Measurements from ENCODE around the gene TBC1D14. TPM values are rescaled to one million over a fixed set of nuclear protein-coding genes. Genes with fewer than 3 reads are reported as not detected.

The TBC1D14 gene
- total RNA-seq, 2 experiments from 2014 or later = 23.6 to 24.6 TPM

- DNase-seq = no peak
- CTCF ChIA-PET = interaction anchor here (0.6 to 0.9 kb wide), 2 partner anchors 12 to 68 kb away, joined by 5 to 8 read pairs; no protein-coding TSS in a partner anchor
- Mint-ChIP-seq H3K9me3 (no peaks in the 10 kb centered on the region), H3K4me1 (ENCODE audit: low read depth) (peaks cover 45% of the 10 kb centered on the region), H3K27me3 (ENCODE audit: low read depth) (no peaks in the 10 kb centered on the region), H3K4me3 (no peak overlapping the region), H3K27ac (no peak overlapping the region), H3K36me3 (ENCODE audit: low read depth) (no peaks in the 10 kb centered on the region)
- intact Hi-C loops (cut with micrococcal nuclease) = no loop called here
Observed at GRCh38 chr4:6961496-6962210, 52.0 kb downstream of the TBC1D14 start.

DNA sequence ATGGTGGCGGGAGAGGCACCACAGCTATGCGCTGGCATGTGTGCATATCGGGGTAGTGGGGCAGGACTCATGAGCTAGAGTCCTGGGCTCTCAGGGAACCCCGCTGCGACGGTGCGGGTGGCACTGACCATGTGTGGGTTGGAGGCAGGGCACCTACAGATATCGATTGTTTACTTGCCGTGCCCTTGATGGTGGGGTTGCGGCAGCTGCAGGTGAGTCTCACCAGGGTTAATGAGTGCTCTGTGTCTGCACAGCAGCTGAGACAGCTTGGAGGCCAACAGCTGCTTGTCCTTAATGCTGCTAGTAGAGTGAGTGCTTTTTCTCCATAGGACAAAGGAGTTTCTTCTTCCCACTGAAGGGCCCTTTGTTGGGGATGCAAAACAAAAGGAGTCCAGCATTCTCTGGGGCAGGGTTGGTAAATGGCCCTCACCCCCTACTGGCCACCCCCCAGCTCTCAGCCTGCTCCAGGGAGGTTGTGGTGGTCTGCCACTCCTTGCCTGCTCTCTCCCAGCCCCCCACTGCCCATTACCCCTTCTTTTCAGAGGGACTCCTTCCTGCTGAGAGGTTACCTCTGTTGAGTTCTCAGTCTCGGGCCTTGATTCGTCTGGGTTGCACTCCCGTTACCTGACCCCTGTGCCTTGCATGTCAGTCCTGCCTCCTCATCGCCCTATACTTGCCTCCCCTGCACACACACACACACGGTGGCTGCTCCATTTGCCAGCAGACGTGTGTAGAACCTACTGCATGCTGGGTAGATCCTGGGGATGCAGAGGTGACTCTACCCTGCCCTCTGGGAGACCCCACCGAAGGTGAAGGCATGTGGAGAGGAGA lies 52.8 kb downstream of the TBC1D14 start:
- H3K9me3 Mint-ChIP-seq = no peaks in the 10 kb centered on the region
- H3K36me3 Mint-ChIP-seq (ENCODE audit: low read depth) = peaks cover 3% of the 10 kb centered on the region
- no peak overlapping the region for H3K27ac Mint-ChIP-seq
- no peak overlapping the region for H3K4me3 Mint-ChIP-seq
- no peak for DNase-seq
- CTCF ChIA-PET = interaction anchor here (0.6 to 1.1 kb wide), 3 partner anchors 11 to 69 kb away, joined by 3 to 8 read pairs (median 5); no protein-coding TSS in a partner anchor
- no peaks in the 10 kb centered on the region for H3K27me3 Mint-ChIP-seq (ENCODE audit: low read depth)
- intact Hi-C loops (cut with micrococcal nuclease) = no loop called here
- peaks cover 43% of the 10 kb centered on the region for H3K4me1 Mint-ChIP-seq (ENCODE audit: low read depth)

GRCh38 chr4:6963139-6963611 lies 53.5 kb downstream of the TBC1D14 start:
- Mint-ChIP-seq H3K9me3 (no peaks in the 10 kb centered on the region), H3K27ac (no peak overlapping the region), H3K4me3 (no peak overlapping the region), H3K4me1 (ENCODE audit: low read depth) (peaks cover 42% of the 10 kb centered on the region), H3K36me3 (ENCODE audit: low read depth) (peaks cover 3% of the 10 kb centered on the region), H3K27me3 (ENCODE audit: low read depth) (no peaks in the 10 kb centered on the region)
- no peak for DNase-seq
- intact Hi-C loops (cut with micrococcal nuclease) = no loop called here
- CTCF ChIA-PET = interaction anchor here (0.8 to 1.1 kb wide), 2 partner anchors 10 to 11 kb away, joined by 3 to 6 read pairs; no protein-coding TSS in a partner anchor

- H3K4me1 Mint-ChIP-seq (ENCODE audit: low read depth) = peaks cover 38% of the 10 kb centered on the region
- intact Hi-C loops (cut with micrococcal nuclease) = no loop called here
- H3K27ac Mint-ChIP-seq = no peak overlapping the region
- no peaks in the 10 kb centered on the region for H3K27me3 Mint-ChIP-seq (ENCODE audit: low read depth)
- no peak for DNase-seq
- no peaks in the 10 kb centered on the region for H3K9me3 Mint-ChIP-seq
- H3K4me3 Mint-ChIP-seq = no peak overlapping the region
- H3K36me3 Mint-ChIP-seq (ENCODE audit: low read depth) = peaks cover 6% of the 10 kb centered on the region
- CTCF ChIA-PET = interaction anchor here (1.4 kb wide), 1 partner anchor 9 kb away, joined by 8 read pairs; no protein-coding TSS in a partner anchor
Observed at GRCh38 chr4:6964858-6965257, 55.2 kb downstream of the TBC1D14 start.

DNA sequence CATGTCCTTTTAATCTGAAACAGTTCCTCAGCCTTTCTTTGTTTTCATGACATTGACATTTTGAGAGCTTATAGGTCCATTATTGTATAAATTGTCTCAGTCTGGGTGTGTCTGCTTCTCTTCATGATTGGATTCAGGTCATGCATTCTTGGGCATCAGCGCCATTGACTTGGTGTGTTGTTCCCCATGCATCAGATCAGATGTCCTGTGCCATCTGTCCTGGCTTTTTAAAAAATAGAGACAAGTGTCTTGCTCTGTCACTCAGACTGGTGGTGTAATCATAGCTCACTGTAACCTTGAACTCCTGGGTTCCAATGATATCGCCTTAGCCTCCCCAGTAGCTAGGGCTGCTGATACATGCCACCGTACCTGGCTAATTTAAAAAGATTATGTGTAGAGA lies 55.7 kb downstream of the TBC1D14 start:
- Mint-ChIP-seq H3K36me3 (ENCODE audit: low read depth) (peaks cover 6% of the 10 kb centered on the region), H3K9me3 (no peaks in the 10 kb centered on the region), H3K27ac (no peak overlapping the region), H3K27me3 (ENCODE audit: low read depth) (no peaks in the 10 kb centered on the region), H3K4me1 (ENCODE audit: low read depth) (peaks cover 38% of the 10 kb centered on the region), H3K4me3 (no peak overlapping the region)
- no peak for DNase-seq
- intact Hi-C loops (cut with micrococcal nuclease) = no loop called here
- CTCF ChIA-PET = interaction anchor here (0.6 to 1.4 kb wide), 3 partner anchors 9 to 92 kb away, joined by 3 to 8 read pairs (median 4); no protein-coding TSS in a partner anchor

- CTCF ChIA-PET = no interaction called here
Observed at GRCh38 chr4:6967846-6968340, 58.3 kb downstream of the TBC1D14 start.

DNA sequence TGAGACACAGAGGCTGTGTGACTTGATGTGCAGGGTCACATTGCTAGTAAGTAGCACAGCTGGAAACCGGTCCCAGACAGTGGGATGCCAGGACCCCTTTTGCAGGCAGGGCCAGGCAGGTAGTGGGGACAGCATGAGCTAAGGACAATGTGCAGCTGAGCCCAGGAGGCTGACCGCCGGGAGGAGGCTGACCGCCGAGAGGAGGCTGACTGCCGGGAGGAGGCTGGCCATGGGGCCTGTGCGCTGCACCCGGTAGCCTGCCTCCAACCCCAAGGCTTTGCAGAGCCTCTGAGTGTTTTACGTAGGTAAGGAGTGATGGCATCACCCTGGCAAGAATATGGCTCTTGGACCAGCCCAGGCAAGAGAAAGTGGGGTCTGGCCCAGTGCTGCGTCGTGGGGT lies 58.9 kb downstream of the TBC1D14 start:
- no peak for DNase-seq
- CTCF ChIA-PET = interaction anchor here (0.7 kb wide), 1 partner anchor 12 kb away, joined by 3 read pairs; no protein-coding TSS in a partner anchor

More at GRCh38 chr4:6967846-6968340, 58.3 kb downstream of the TBC1D14 start:
- Mint-ChIP-seq H3K27me3 (ENCODE audit: low read depth) (no peaks in the 10 kb centered on the region), H3K36me3 (ENCODE audit: low read depth) (peaks cover 8% of the 10 kb centered on the region), H3K9me3 (no peaks in the 10 kb centered on the region), H3K4me3 (no peak overlapping the region), H3K4me1 (ENCODE audit: low read depth) (peaks cover 22% of the 10 kb centered on the region), H3K27ac (no peak overlapping the region)
- intact Hi-C loops (cut with micrococcal nuclease) = no loop called here
- DNase-seq = no peak

DNA sequence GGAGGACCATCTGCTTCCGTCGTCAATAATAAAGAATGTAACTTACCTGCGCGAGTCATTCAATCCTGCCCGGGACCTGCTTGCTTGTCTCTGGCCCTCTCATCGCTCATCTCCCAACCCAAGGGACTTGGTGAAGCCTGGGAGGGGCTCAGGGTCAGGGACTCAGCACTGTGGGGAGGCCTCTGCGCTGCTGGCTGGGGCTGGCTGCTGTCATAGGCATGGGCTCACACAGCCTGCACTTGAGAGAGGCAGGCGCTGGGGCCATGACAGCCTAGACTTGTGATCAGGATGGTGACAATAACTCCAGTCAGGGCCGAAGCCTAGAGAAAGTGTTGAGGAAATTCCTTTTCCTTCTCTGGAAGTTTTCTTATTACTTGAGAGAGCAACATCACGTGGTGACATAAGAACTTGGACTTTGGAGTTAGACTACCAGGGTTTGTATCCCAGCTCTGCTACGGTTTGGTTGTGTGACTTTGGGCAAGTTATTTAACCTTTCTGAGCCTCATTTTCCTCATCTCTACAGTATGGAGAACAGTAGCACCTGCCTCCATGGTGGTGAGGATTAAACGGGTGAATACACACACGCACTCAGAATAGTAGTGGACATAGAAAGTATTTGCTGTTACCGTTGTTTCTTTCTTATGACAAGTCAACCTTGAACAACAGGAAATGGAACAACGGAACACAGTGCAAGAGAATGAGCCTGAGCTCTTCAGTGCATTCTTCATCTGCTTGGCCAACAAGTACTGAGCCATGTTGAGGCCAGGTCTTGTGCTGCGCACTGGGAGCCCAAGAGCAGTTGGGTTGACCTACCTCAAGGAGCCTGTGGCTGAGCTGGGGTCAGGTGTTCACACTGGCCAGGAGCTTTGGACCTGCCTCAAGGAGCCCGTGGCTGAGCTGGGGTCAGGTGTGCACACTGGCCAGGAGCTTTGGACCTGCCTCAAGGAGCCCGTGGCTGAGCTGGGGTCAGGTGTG lies 60.5 kb downstream of the TBC1D14 start:
- Mint-ChIP-seq H3K36me3 (ENCODE audit: low read depth) (peaks cover 8% of the 10 kb centered on the region), H3K27ac (no peak overlapping the region), H3K4me3 (no peak overlapping the region), H3K27me3 (ENCODE audit: low read depth) (no peaks in the 10 kb centered on the region), H3K4me1 (ENCODE audit: low read depth) (peaks cover 15% of the 10 kb centered on the region), H3K9me3 (no peaks in the 10 kb centered on the region)
- intact Hi-C loops (cut with micrococcal nuclease) = no loop called here
- CTCF ChIA-PET = interaction anchor here (0.9 to 1.6 kb wide), 4 partner anchors 16 to 101 kb away, joined by 3 to 6 read pairs (median 4); no protein-coding TSS in a partner anchor
- DNase-seq = no peak

More for the DNA sequence above, 58.9 kb downstream of the TBC1D14 start:
- Mint-ChIP-seq H3K36me3 (ENCODE audit: low read depth) (peaks cover 8% of the 10 kb centered on the region), H3K27ac (no peak overlapping the region), H3K9me3 (no peaks in the 10 kb centered on the region), H3K4me3 (no peak overlapping the region), H3K4me1 (ENCODE audit: low read depth) (peaks cover 19% of the 10 kb centered on the region), H3K27me3 (ENCODE audit: low read depth) (no peaks in the 10 kb centered on the region)
- intact Hi-C loops (cut with micrococcal nuclease) = no loop called here

- intact Hi-C loops (cut with micrococcal nuclease) = no loop called here
- no peak overlapping the region for H3K4me3 Mint-ChIP-seq
- CTCF ChIA-PET = interaction anchor here (1.0 to 1.6 kb wide), 3 partner anchors 14 to 99 kb away, joined by 3 to 6 read pairs (median 4); no protein-coding TSS in a partner anchor
- H3K9me3 Mint-ChIP-seq = no peaks in the 10 kb centered on the region
- H3K36me3 Mint-ChIP-seq (ENCODE audit: low read depth) = peaks cover 8% of the 10 kb centered on the region
- no peak overlapping the region for H3K27ac Mint-ChIP-seq
- H3K4me1 Mint-ChIP-seq (ENCODE audit: low read depth) = peaks cover 13% of the 10 kb centered on the region
- DNase-seq = no peak
- no peaks in the 10 kb centered on the region for H3K27me3 Mint-ChIP-seq (ENCODE audit: low read depth)
Observed at GRCh38 chr4:6971536-6972374, 62.1 kb downstream of the TBC1D14 start.

DNA sequence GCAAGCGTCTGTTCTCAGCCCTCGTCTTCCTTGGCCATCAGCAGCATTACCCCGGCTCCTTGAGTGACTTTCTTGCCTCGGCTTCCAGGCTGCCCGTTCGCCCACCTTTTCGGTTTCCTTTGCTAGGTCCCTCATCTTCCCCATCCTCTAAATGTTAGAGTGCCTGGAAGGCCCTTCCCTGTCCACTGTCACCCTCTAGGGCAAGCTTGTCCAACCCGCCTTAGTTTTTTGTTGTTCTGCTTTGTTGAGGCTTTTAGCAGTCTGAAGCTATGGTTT lies 62.7 kb downstream of the TBC1D14 start:
- Mint-ChIP-seq H3K9me3 (no peaks in the 10 kb centered on the region), H3K4me3 (no peak overlapping the region), H3K36me3 (ENCODE audit: low read depth) (peaks cover 6% of the 10 kb centered on the region), H3K27ac (no peak overlapping the region), H3K4me1 (ENCODE audit: low read depth) (peaks cover 13% of the 10 kb centered on the region), H3K27me3 (ENCODE audit: low read depth) (no peaks in the 10 kb centered on the region)
- intact Hi-C loops (cut with micrococcal nuclease) = no loop called here
- no peak for DNase-seq
- CTCF ChIA-PET = no interaction called here

- CTCF ChIA-PET = interaction anchor here (0.7 to 2.7 kb wide), 9 partner anchors 10 to 334 kb away, joined by 3 to 26 read pairs (median 6); no protein-coding TSS in a partner anchor
- Mint-ChIP-seq H3K36me3 (ENCODE audit: low read depth) (peaks cover 5% of the 10 kb centered on the region), H3K27ac (no peak overlapping the region), H3K9me3 (no peaks in the 10 kb centered on the region), H3K4me1 (ENCODE audit: low read depth) (peaks cover 13% of the 10 kb centered on the region), H3K4me3 (no peak overlapping the region), H3K27me3 (ENCODE audit: low read depth) (no peaks in the 10 kb centered on the region)
- DNase-seq = no peak
- intact Hi-C loops (cut with micrococcal nuclease) = no loop called here
Observed at GRCh38 chr4:6972911-6973310, 63.3 kb downstream of the TBC1D14 start.
